GM12878 (cell line): ENCODE results near the gene ICAM2. TPM values are rescaled to one million over a fixed set of nuclear protein-coding genes. Genes with fewer than 3 reads are reported as not detected.

Experiments
- ATAC-seq: fragments of 200-7000 bp; cut with Tn5 transposase; 3 replicates; pipeline ENCODE4 v1.9.1; 2020; ENCODE audit warnings: mild to moderate bottlenecking, moderate library complexity
- BruUV-seq: library from RNA; stranded (reverse); fragments of 400-500 nt; replicated peaks from 2 replicates; lab custom pipeline; 2021; lab: Mats Ljungman, UMichigan
- CTCF ChIA-PET: fragments of 300-600 bp; sonication (Branson Sonifier 250); formaldehyde crosslinking; extraction: SDS; loops from one replicate; lab custom pipeline; 2021; ENCODE audit warnings: inconsistent platforms; lab: Yijun Ruan, JAX
- POLR2A ChIA-PET: fragments of 350-600 bp; formaldehyde crosslinking; extraction: SDS; loops from one replicate; lab custom pipeline; 2021; ENCODE audit warnings: inconsistent platforms; lab: Charles Lee
- RAD21 ChIA-PET: fragments of 300-600 bp; sonication (Branson Sonifier 250); formaldehyde crosslinking; loops from one replicate; lab custom pipeline; 2023; ENCODE audit warnings: antibody characterized with exemption; ENCODE audit not compliant: unreplicated experiment; lab: Charles Lee
- SMC1A ChIA-PET: fragments of 300-600 bp; sonication (Branson Sonifier 250); formaldehyde crosslinking; loops from one replicate; lab custom pipeline; 2023; ENCODE audit not compliant: unreplicated experiment, uncharacterized antibody; lab: Charles Lee
- DNase-seq: peaks from one replicate; pipeline ENCODE4 v3.0.0-alpha.2; 2011; ENCODE audit warnings: low read depth, low spot score
- FAIRE-seq: peaks from 3 replicates; lab custom pipeline; 2011; peaks lifted over from hg19 to GRCh38; lab: Jason Lieb, UNC
- H2AFZ ChIP-seq: 2 replicates; pipeline ENCODE4 v1.6.0; 2011; ENCODE audit warnings: low read depth, low read length, control low read depth; ENCODE audit not compliant: control insufficient read depth
- H3K27ac ChIP-seq: 2 replicates; pipeline ENCODE4 v1.5.1; 2011; ENCODE audit warnings: control low read depth; ENCODE audit not compliant: control insufficient read depth, insufficient read depth
- H3K27me3 ChIP-seq, 2 experiments: replicated peaks in 1 of 2; 2 replicates each; pipeline versions ENCODE4 v1.6.0 to v1.6.1; 2011; ENCODE audit warnings: low read length in 1 of 2; ENCODE audit not compliant: control insufficient read depth in 2 of 2, insufficient read depth in 2 of 2
- H3K36me3 ChIP-seq, 2 experiments: 2 replicates each; pipeline ENCODE4 v1.5.1; 2011; ENCODE audit warnings: low read length in 1 of 2; ENCODE audit not compliant: control insufficient read depth in 2 of 2, insufficient read depth in 2 of 2
- H3K4me1 ChIP-seq: 2 replicates; pipeline ENCODE4 v1.6.1; 2011; ENCODE audit warnings: mild to moderate bottlenecking, low read length, moderate library complexity, mixed read lengths; ENCODE audit not compliant: control insufficient read depth, insufficient read depth
- H3K4me2 ChIP-seq: 2 replicates; pipeline ENCODE4 v1.6.0; 2011; ENCODE audit warnings: control low read depth; ENCODE audit not compliant: control insufficient read depth, insufficient read depth
- H3K4me3 ChIP-seq: fragments of 200-600 bp; sonication (generic); 2 replicates; pipeline ENCODE4 v1.5.1; 2016
- H3K79me2 ChIP-seq: 2 replicates; pipeline ENCODE4 v1.6.0; 2011; ENCODE audit warnings: low read length; ENCODE audit not compliant: control insufficient read depth, insufficient read depth
- H3K9ac ChIP-seq: 2 replicates; pipeline ENCODE4 v1.8.0; 2011; ENCODE audit warnings: low read length, control low read depth, mixed read lengths; ENCODE audit not compliant: control insufficient read depth, insufficient read depth
- H3K9me3 ChIP-seq: replicated peaks from 3 replicates; pipeline ENCODE4 v1.5.1; 2011; ENCODE audit warnings: mild to moderate bottlenecking, low read length; ENCODE audit not compliant: control insufficient read depth, insufficient read depth
- H4K20me1 ChIP-seq: 2 replicates; pipeline ENCODE4 v1.6.0; 2011; ENCODE audit not compliant: control insufficient read depth, insufficient read depth
- CHD1 ChIP-seq: IDR thresholded peaks from 2 replicates; pipeline ENCODE4 v1.6.1; 2012; ENCODE audit warnings: low read depth, low read length, improper control_type of control experiment
- ESRRA ChIP-seq: IDR thresholded peaks from 2 replicates; pipeline ENCODE4 v1.6.1; 2012; ENCODE audit warnings: mild to moderate bottlenecking, low read length, improper control_type of control experiment
- HDGF ChIP-seq: fragments of 450-650 bp; IDR thresholded peaks from 2 replicates; pipeline ENCODE4 v1.6.1; 2016; ENCODE audit warnings: antibody characterized with exemption
- PML ChIP-seq: IDR thresholded peaks from 2 replicates; pipeline ENCODE4 v1.6.1; 2012; ENCODE audit warnings: low read length, inconsistent platforms
- SIX5 ChIP-seq: IDR thresholded peaks from 2 replicates; pipeline ENCODE4 v1.6.1; 2011; ENCODE audit warnings: mild to moderate bottlenecking, low read depth, low read length, moderate library complexity; ENCODE audit not compliant: severe bottlenecking
- SMC3 ChIP-seq: IDR thresholded peaks from 2 replicates; pipeline ENCODE4 v1.6.1; 2011; ENCODE audit warnings: low read length, improper control_type of control experiment, borderline replicate concordance
- ZNF274 ChIP-seq: IDR thresholded peaks from one replicate; pipeline ENCODE4 v1.8.0; 2011; ENCODE audit not compliant: insufficient read length, insufficient read depth
- WGBS: methylation state at CpG from one replicate; pipeline ENCODE4 v1.1.6; 2016; ENCODE audit warnings: low lambda C conversion rate; ENCODE audit not compliant: insufficient replicate concordance, insufficient coverage; ENCODE audit errors: missing lambda C conversion rate; 5-methylcytosine and 5-hydroxymethylcytosine counted together
- in situ Hi-C: fragments of 300-500 bp; cut with MboI; formaldehyde crosslinking; loops from 9 replicates; pipeline ENCODE4 v1.14.3; 2018; ENCODE audit warnings: mixed read lengths
- intact Hi-C: fragments of 100-400 bp; cut with micrococcal nuclease; formaldehyde crosslinking; loops from one replicate; pipeline ENCODE4 v1.14.2; 2022; ENCODE audit not compliant: unreplicated experiment
- polyA plus RNA-seq, 11 experiments: library from polyadenylated mRNA; depleted of rRNA in 4 of 11; unstranded in 6 of 11; stranded (reverse) in 5 of 11; fragments of >200 nt; fragmentation: Nextera tagmentation in 4 of 11; fragmentation: Illumina TruSeq in 1 of 11; extraction: Ambion mirVana in 4 of 11; extraction: Trizol in 1 of 11; gene quantifications; 1 replicate in 1 of 11; 2 replicates in 10 of 11; pipeline versions ENCODE4 v1.2.1 to v1.2.3, GENCODE V29; 2011 to 2016; ENCODE audit warnings: inconsistent platforms in 2 of 11, missing spikeins in 2 of 11, low read depth in 1 of 11
- total RNA-seq, 4 experiments: library from RNA; depleted of rRNA in 3 of 4; stranded (reverse); fragments of >200 nt in 3 of 4; fragmentation: Illumina TruSeq in 1 of 4; extraction: Trizol in 1 of 4; gene quantifications; 2 replicates each; pipeline versions ENCODE4 v1.2.1 to v1.2.3, GENCODE V29; 2013 to 2021
- TF ChIP-seq, protein P1 (sequence below): fragments of 450-650 bp; IDR thresholded peaks from 2 replicates; pipeline ENCODE4 v1.6.1; 2016; ENCODE audit warnings: mild to moderate bottlenecking

The ICAM2 gene
- total and polyA plus RNA-seq, 10 of the 15 experiments (the other 5 are each of a cell fraction or from before 2014, with no cell fraction given), result 23.6 to 108 (median 58.1) TPM

DNA sequence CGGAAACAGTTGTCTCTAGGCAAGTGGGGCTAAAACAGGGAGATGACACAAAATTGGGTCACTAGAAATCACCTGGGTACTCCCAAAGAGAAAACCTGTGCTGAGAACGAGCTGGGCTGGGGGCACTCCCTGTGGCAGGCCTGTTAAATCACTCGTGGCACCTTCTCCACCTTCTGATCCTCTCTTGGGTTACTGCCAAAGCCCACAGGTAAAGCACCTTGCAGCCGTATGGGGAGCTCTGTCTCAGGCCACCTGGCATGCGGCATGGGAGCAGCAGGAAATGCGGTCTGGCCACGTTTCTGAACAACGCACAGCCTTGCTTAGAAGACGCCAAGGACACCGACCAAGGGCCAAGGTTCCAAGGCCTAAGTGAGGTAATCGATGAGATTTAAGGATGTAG, 21.5 kb upstream of the ICAM2 start:
- no peaks in the 10 kb centered on the region for H3K4me1 ChIP-seq
- no peaks in the 10 kb centered on the region for H3K9me3 ChIP-seq
- RAD21 ChIA-PET, result interaction anchor here (0.6 to 1.2 kb wide), 2 partner anchors 13 to 61 kb away, joined by 3 to 4 read pairs; no protein-coding TSS in a partner anchor
- ATAC-seq (no peak), DNase-seq (no peak)
- H3K4me3 ChIP-seq, result no peak overlapping the region
- CTCF ChIA-PET, result interaction anchor here (1.3 to 3.0 kb wide), 4 partner anchors 13 to 91 kb away, joined by 5 to 26 read pairs (median 18); no protein-coding TSS in a partner anchor
- in situ Hi-C loops, result loop anchor here (25.0 kb wide), 1 partner anchor 245 kb away; no protein-coding TSS in a partner anchor
- no peak overlapping the region for H3K9ac ChIP-seq
- no peaks in the 10 kb centered on the region for H3K27me3 ChIP-seq
- H2AFZ ChIP-seq, result no peak overlapping the region
- no peak overlapping the region for H3K4me2 ChIP-seq
- POLR2A ChIA-PET, result interaction anchor here (0.7 to 1.0 kb wide), 2 partner anchors 84 to 90 kb away, joined by 3 read pairs; no protein-coding TSS in a partner anchor
- no peaks in the 10 kb centered on the region for H4K20me1 ChIP-seq
- WGBS, result 64% methylated on average over 11 of the region's 11 CpGs
- no peak for TF ChIP-seq CHD1
- TF ChIP-seq HDGF, result no peak
- TF ChIP-seq SMC3, result no peak
- TF ChIP-seq ZNF274, result no peak
- no peak for TF ChIP-seq ESRRA
- TF ChIP-seq SIX5, result no peak
- TF ChIP-seq, protein P1, sequence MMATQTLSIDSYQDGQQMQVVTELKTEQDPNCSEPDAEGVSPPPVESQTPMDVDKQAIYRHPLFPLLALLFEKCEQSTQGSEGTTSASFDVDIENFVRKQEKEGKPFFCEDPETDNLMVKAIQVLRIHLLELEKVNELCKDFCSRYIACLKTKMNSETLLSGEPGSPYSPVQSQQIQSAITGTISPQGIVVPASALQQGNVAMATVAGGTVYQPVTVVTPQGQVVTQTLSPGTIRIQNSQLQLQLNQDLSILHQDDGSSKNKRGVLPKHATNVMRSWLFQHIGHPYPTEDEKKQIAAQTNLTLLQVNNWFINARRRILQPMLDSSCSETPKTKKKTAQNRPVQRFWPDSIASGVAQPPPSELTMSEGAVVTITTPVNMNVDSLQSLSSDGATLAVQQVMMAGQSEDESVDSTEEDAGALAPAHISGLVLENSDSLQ, result no peak
- TF ChIP-seq PML, result no peak
- TF ChIP-seq, all 136 proteins: peak for 0
- FAIRE-seq, result no peak
- SMC1A ChIA-PET, result interaction anchor here (1.0 to 2.7 kb wide), 7 partner anchors 11 to 92 kb away, joined by 3 to 9 read pairs (median 3); no protein-coding TSS in a partner anchor
- intact Hi-C loops, result no loop called here
- H3K36me3 ChIP-seq, result peaks cover 11 to 13% of the 10 kb centered on the region in 2 experiments
- H3K79me2 ChIP-seq, result no peaks in the 10 kb centered on the region
- BruUV-seq, result no TSS peak
- H3K27ac ChIP-seq, result no peak overlapping the region
